Body of pancreas (tissue), 4 donors: Measurements from ENCODE around the gene KLRB1. TPM values are rescaled to one million over a fixed set of nuclear protein-coding genes. Genes with fewer than 3 reads are reported as not detected.
"Not testable (repeated sequence)": the region's sequence is repeated elsewhere in the genome, so short reads cannot be mapped to it uniquely, and the experiment has no call there.

Source experiments
- ATAC-seq: fragments of 150-250 bp; one replicate; pipeline ENCODE4 v1.9.1; 2016
- DNase-seq, 4 donors: peaks; one replicate each; pipeline ENCODE4 v3.0.0-alpha.2; 2019
- H3K27ac ChIP-seq, 4 donors: fragments of 200-600 bp; sonication (generic); 1 replicate in 3 of 4; 2 replicates in 1 of 4; pipeline versions ENCODE4 v1.5.1 to v1.6.1; 2016 to 2019; ENCODE audit warnings: mild to moderate bottlenecking in 1 of 4, mixed read lengths in 1 of 4, moderate library complexity in 1 of 4
- H3K27me3 ChIP-seq, 2 donors: fragments of 200-600 bp; sonication (generic); one replicate each; pipeline ENCODE4 v1.6.0; 2016; ENCODE audit warnings: mild to moderate bottlenecking in 1 of 2
- H3K36me3 ChIP-seq, 2 donors: fragments of 200-600 bp; sonication (generic); replicated peaks in 1 of 2; 2 replicates each; pipeline ENCODE4 v1.5.1; 2016; ENCODE audit warnings: low read depth in 2 of 2; ENCODE audit not compliant: insufficient read depth in 1 of 2
- H3K4me1 ChIP-seq: fragments of 200-600 bp; sonication (generic); one replicate; pipeline ENCODE4 v1.6.0; 2016
- H3K4me3 ChIP-seq, 2 donors: fragments of 200-600 bp; sonication (generic); 1 replicate in 1 of 2; 2 replicates in 1 of 2; pipeline ENCODE4 v1.5.1; 2016 to 2019
- H3K9me3 ChIP-seq, 3 donors: fragments of 200-600 bp; sonication (generic); 1 replicate in 2 of 3; 2 replicates in 1 of 3; pipeline ENCODE4 v1.5.1; 2016
- CTCF ChIP-seq, 7 experiments: fragments of 450-650 bp in 4 of 7; fragments of 200-600 bp in 3 of 7; sonication (generic) in 3 of 7; IDR thresholded peaks; one replicate each; pipeline ENCODE4 v1.5.1; 2016 to 2019; ENCODE audit warnings: antibody characterized with exemption in 7 of 7
- POLR2A ChIP-seq, 3 donors: fragments of 450-650 bp; IDR thresholded peaks; one replicate each; pipeline ENCODE4 v1.6.1; 2016; ENCODE audit warnings: antibody characterized with exemption in 3 of 3, mild to moderate bottlenecking in 2 of 3
- WGBS, 2 donors: methylation state at CpG; one replicate each; pipeline ENCODE4 v1.1.5; 2017; 5-methylcytosine and 5-hydroxymethylcytosine counted together
- intact Hi-C: fragments of 100-400 bp; cut with DNase I; formaldehyde crosslinking; loops from one replicate; pipeline ENCODE4 v1.15.1; 2023
- total RNA-seq, 2 donors: library from RNA; depleted of rRNA; stranded (reverse); fragments of >200 nt; gene quantifications; one replicate each; pipeline ENCODE4 v1.1.0, GENCODE V29; 2016

KLRB1 gene
- total RNA-seq, 2 donors from 2014 or later = 0.26 TPM; not detected in 1

- DNase-seq = no peak
- 28 to 49% methylated on average over 2 of the region's 2 CpGs for WGBS, 2 donors
- no peaks in the 10 kb centered on the region for H3K4me1 ChIP-seq
- H3K27me3 ChIP-seq = no peaks in the 10 kb centered on the region
- no peaks in the 10 kb centered on the region for H3K36me3 ChIP-seq
- no peak overlapping the region for H3K4me3 ChIP-seq
- no peaks in the 10 kb centered on the region for H3K9me3 ChIP-seq
- intact Hi-C loops = no loop called here
- no peak for ATAC-seq
- no peak for TF ChIP-seq POLR2A (IDR thresholded peaks at IDR 0.05)
- TF ChIP-seq CTCF (IDR thresholded peaks at IDR 0.05) = no peak
- no peak overlapping the region for H3K27ac ChIP-seq
These were observed 19.0 kb downstream of the KLRB1 start for GRCh38 chr12:9588749-9589148.

GRCh38 chr12:9587987-9588600, 19.6 kb downstream of the KLRB1 start:
- WGBS, 2 donors = 93 to 97% methylated on average over 4 of the region's 4 CpGs

GRCh38 chr12:9577729-9578128, 30.0 kb downstream of the KLRB1 start:
- intact Hi-C loops, H3K36me3 ChIP-seq, H3K4me3 ChIP-seq, H3K9me3 ChIP-seq, DNase-seq, H3K27ac ChIP-seq, ATAC-seq, H3K4me1 ChIP-seq, H3K27me3 ChIP-seq: not testable (repeated sequence)
- 100% methylated on average over 2 of the region's 5 CpGs; no CpG with 5 or more reads in 1 of the 2 donors for WGBS, 2 donors

More at GRCh38 chr12:9587987-9588600, 19.6 kb downstream of the KLRB1 start:
- H3K27ac ChIP-seq = no peak overlapping the region
- H3K27me3 ChIP-seq = no peaks in the 10 kb centered on the region
- no peaks in the 10 kb centered on the region for H3K36me3 ChIP-seq
- no peaks in the 10 kb centered on the region for H3K4me1 ChIP-seq
- no peak for ATAC-seq
- intact Hi-C loops = no loop called here
- H3K4me3 ChIP-seq = no peak overlapping the region
- no peak for DNase-seq
- H3K9me3 ChIP-seq = no peaks in the 10 kb centered on the region
- no peak for TF ChIP-seq CTCF (IDR thresholded peaks at IDR 0.05)
- TF ChIP-seq POLR2A (IDR thresholded peaks at IDR 0.05) = no peak

- WGBS, 2 donors = 92% methylated on average over 8 of the region's 9 CpGs; no CpG with 5 or more reads in 1 of the 2 donors
- ATAC-seq, H3K9me3 ChIP-seq, H3K4me1 ChIP-seq, H3K36me3 ChIP-seq, H3K27me3 ChIP-seq, DNase-seq, H3K4me3 ChIP-seq, H3K27ac ChIP-seq, intact Hi-C loops: not testable (repeated sequence)
These were observed 40.6 kb downstream of the KLRB1 start for GRCh38 chr12:9567151-9567550.

GRCh38 chr12:9566113-9566512, 41.6 kb downstream of the KLRB1 start:
- H3K9me3 ChIP-seq, H3K27me3 ChIP-seq, H3K27ac ChIP-seq, DNase-seq, H3K36me3 ChIP-seq, ATAC-seq, H3K4me3 ChIP-seq, intact Hi-C loops, H3K4me1 ChIP-seq: not testable (repeated sequence)
- WGBS, 2 donors = 93% methylated on average over 7 of the region's 7 CpGs; no CpG with 5 or more reads in 1 of the 2 donors

- H3K4me3 ChIP-seq, H3K36me3 ChIP-seq, H3K27me3 ChIP-seq, DNase-seq, H3K9me3 ChIP-seq, ATAC-seq, H3K4me1 ChIP-seq, H3K27ac ChIP-seq, intact Hi-C loops: not testable (repeated sequence)
- WGBS, 2 donors = 79% methylated on average over 2 of the region's 2 CpGs; no CpG with 5 or more reads in 1 of the 2 donors
These were observed 43.3 kb downstream of the KLRB1 start for GRCh38 chr12:9564418-9564817.

- DNase-seq, H3K36me3 ChIP-seq, H3K4me1 ChIP-seq, ATAC-seq, H3K4me3 ChIP-seq, H3K9me3 ChIP-seq, H3K27me3 ChIP-seq, intact Hi-C loops, H3K27ac ChIP-seq: not testable (repeated sequence)
- WGBS, 2 donors = 86% methylated on average over 3 of the region's 5 CpGs; no CpG with 5 or more reads in 1 of the 2 donors
These were observed 44.8 kb downstream of the KLRB1 start for GRCh38 chr12:9562841-9563453.

GRCh38 chr12:9545489-9545888, 62.2 kb downstream of the KLRB1 start:
- H3K36me3 ChIP-seq, H3K27me3 ChIP-seq, H3K4me1 ChIP-seq, ATAC-seq, H3K27ac ChIP-seq, H3K4me3 ChIP-seq, intact Hi-C loops, DNase-seq, H3K9me3 ChIP-seq: not testable (repeated sequence)
- WGBS, 2 donors = 78% methylated on average over 4 of the region's 4 CpGs; no CpG with 5 or more reads in 1 of the 2 donors
